Stimulated activated CD4-positive, alpha-beta T cell treated with anti-CD3 and anti-CD28 coated beads, Interleukin-1b, Interleukin-23, amount 100 ng/mL, for 4 hours (primary cell): ENCODE results near the gene MROH7.
"Not testable (repeated sequence)": the region's sequence is repeated elsewhere in the genome, so short reads cannot be mapped to it uniquely, and the experiment has no call there.

Experiments
- DNase-seq, 2 donors: peaks; one replicate each; pipeline ENCODE4 v3.0.0-alpha.2; 2020; ENCODE audit warnings: low read depth in 2 of 2

The MROH7 gene

GRCh38 chr1:54610048-54610447, 31.5 kb upstream of the MROH7 start:
- no peak for DNase-seq

GRCh38 chr1:54610601-54611580, 30.7 kb upstream of the MROH7 start:
- DNase-seq = no peak

GRCh38 chr1:54611621-54612020, 30.0 kb upstream of the MROH7 start:
- no peak for DNase-seq

DNA sequence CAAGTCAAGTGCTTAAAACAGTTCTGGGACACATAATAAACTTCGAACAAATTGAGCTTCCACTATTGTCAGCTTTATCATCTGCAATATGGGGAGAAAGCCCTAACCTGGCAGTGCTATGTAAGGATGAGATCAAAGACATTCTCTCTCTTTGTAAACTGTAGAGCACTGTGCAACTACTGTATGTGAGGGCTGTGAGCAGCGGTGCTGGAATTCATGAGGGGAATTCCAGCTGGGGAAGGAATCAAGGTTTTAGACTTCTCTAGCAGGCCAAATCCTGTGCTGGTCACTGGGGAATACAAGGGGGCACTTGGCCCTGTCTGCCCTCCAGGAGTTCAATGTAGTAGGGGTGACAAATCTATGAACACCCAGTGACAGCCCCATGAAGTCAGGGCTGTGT, 27.6 kb upstream of the MROH7 start:
- DNase-seq = no peak

DNA sequence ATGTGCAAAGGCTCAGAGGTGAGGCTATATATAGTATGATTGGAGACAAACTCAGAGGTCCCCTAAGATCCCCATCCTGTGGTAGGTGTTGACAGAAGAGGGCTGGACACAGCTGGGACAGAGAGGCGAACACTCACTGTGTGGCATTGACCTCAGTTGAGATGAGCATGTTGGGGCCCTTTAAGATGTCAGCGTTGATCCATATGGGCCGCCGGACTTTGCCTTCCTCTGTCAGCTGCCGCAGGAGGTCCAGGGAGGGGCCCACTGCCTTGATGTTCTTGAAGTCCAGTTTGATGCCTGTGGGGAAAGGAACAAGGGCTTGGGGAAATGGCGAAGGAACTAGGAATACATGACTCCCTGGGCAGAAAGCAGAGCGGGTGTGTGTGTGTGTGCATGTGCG, 27.0 kb upstream of the MROH7 start:
- DNase-seq = no peak

DNA sequence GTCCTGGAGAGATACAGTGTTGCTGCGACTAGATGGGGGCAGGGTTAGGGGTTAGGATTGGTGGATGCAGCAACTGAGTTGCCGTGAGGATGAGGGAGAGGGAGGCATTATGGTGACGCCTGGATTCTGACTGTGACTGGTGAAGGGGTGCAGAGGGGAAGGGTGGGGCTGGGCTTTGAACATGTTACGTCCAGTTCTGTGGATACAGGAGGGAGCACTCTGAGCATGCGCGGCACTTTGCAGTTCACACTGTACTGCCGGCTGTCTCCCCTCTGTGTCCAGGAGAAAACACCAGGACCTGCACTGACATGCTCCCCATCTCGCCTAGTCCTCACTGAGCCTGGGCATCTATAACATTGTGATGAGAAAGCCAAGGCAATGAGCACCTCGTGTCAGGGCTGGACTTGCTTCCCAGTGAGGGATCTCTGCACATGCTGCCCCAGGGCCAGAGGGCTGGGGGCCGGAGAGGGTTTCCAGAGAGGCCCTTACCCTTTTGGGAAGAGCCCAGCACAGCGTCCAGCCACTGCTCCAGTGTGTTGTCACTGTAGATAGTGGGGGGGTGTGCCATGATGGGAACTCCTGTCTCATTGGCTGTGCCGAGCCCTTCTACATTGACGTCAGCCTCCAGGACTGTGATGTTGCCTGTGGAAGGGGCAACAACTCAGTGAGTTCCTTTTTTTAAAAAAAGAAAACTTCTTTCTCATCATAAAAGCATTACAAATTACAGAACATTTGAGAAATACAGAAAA, 25.9 kb upstream of the MROH7 start:
- no peak for DNase-seq

GRCh38 chr1:54619749-54620148, 21.8 kb upstream of the MROH7 start:
- no peak for DNase-seq

GRCh38 chr1:54623216-54624007, 18.2 kb upstream of the MROH7 start, which contains the start of gene FAM151A:
FAM151A (minus strand) TSS chr1:54623525; CDS start chr1:54623395, 130 bp downstream.
- no peak for DNase-seq

DNA sequence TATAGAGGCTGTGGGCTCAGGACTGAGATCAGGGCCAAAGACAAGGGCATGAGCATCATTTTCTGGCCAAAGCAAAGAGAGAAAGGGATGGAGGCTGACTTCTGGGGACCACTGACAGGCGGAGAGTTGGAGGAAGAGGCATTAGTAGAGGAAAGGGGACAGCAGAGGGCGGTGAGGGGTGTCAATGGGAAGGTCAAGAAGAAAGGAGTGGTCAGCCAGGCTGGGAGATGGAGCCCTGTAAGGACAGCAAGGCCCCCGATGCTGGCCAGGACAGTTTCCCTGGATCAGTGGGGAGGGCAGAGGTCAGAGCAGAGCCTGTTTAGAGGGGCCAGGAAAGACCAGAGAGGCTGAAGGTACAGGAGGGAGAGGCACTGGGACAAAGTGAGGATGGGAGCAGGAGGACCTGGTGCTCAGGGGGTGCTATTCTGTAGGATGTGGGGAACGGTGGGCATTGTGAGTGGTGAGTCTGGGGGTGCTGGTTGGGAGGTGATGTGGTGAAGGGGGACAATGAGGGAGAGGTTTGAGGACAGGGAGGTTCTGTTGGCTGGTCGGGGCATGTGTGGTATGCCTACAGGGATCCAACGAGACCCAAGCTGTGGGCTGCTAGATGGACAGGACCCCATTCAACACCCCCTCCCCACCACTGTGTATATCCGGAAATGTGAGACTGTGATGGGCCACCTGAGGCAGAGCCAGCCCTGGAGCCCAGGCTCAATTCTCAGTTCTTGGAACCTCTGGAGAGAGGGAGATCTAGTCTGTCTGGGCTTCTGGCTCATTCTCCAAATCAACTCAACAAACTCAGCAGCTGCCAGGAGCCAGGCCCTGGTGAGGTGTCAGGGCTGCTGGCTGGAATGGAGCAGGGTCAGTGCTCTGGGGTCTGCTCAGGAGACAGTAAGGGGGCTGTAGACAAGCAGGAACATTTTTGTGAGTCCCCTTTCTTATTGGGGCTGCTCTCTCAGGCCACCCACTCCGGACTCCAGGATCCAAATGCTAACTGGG, 16.8 kb upstream of the MROH7 start:
- no peak for DNase-seq

DNA sequence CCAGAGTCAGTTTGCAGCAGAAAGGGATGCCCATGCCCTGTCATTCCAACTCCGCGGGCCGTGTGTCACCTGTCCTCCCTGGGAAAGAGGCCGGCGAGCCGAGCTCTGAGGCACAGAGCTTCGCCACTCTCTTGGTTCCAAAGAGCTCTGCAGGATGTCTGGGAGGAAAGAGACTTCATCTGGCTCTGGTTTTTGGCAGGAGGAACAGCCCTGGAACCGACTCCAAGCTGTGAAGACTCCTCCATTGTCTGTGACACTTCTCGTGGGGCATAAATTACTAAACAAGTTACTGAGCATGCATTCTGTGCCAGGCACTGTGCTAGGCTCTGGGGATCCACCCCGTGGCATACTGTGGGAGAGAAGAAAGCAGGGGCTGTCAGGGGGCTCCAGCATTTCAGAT, 14.4 kb upstream of the MROH7 start:
- DNase-seq = no peak

- not testable (repeated sequence) for DNase-seq
These were observed 5.8 kb upstream of the MROH7 start for GRCh38 chr1:54635804-54636203.

- not testable (repeated sequence) for DNase-seq
These were observed 4.8 kb upstream of the MROH7 start for GRCh38 chr1:54636461-54637446.

DNA sequence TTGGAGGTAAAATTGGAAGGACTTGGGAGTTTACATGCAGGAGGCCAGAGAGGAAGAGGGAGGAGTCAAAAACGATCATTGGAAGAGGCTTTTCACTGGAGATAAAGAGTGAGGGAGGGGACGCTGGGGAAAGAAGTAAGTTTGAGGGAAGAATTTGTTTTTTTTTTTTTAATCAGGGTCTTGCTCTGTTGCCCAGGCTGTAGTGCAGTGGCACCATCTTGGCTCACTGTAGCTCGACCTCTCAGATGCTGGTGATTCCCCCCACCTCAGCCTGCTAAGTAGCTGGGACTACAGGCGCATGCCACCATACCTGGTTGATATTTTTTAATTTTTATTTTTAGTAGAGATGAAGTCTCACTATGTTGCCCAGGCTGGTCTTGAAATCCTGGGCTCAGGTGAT, 1.2 kb upstream of the MROH7 start:
- no peak for DNase-seq

- DNase-seq = no peak
These were observed 2.1 kb downstream of the MROH7 start for GRCh38 chr1:54643736-54644135.

- DNase-seq = no peak
These were observed 4.5 kb downstream of the MROH7 start for GRCh38 chr1:54645806-54646676.

GRCh38 chr1:54649130-54649898, 7.7 kb downstream of the MROH7 start:
- no peak for DNase-seq

- DNase-seq = no peak
These were observed 8.3 kb downstream of the MROH7 start for GRCh38 chr1:54649921-54650320.

- DNase-seq = no peak
These were observed 8.8 kb downstream of the MROH7 start for GRCh38 chr1:54650417-54650816.
